Kidney epithelial cell (primary cell): ENCODE data around the gene SLC12A5. TPM values are rescaled to one million over a fixed set of nuclear protein-coding genes. Genes with fewer than 3 reads are reported as not detected.
"Not testable (repeated sequence)": the region's sequence is repeated elsewhere in the genome, so short reads cannot be mapped to it uniquely, and the experiment has no call there.

Source experiments
- DNase-seq: peaks from one replicate; pipeline ENCODE4 v3.0.0-alpha.2; 2010; ENCODE audit warnings: low read depth
- H3K27me3 ChIP-seq: 2 replicates; pipeline ENCODE4 v1.6.0; 2011; ENCODE audit warnings: low read length; ENCODE audit not compliant: control insufficient read depth, insufficient read depth
- H3K36me3 ChIP-seq: 2 replicates; pipeline ENCODE4 v1.5.1; 2011; ENCODE audit warnings: low read length; ENCODE audit not compliant: control insufficient read depth, insufficient read depth
- H3K4me3 ChIP-seq: 2 replicates; pipeline ENCODE4 v1.5.1; 2011; ENCODE audit warnings: low read depth, mild to moderate bottlenecking, control low read depth, low read length
- total RNA-seq: library from RNA; depleted of rRNA; stranded (reverse); fragments of >200 nt; gene quantifications from 2 replicates; pipeline ENCODE4 v1.2.3, GENCODE V29; 2015
- TF ChIP-seq, protein P1 (sequence below): IDR thresholded peaks from 2 replicates; pipeline ENCODE4 v1.5.1; 2011; ENCODE audit warnings: mild to moderate bottlenecking, moderate library complexity, low read length, control low read depth, inconsistent platforms; ENCODE audit not compliant: insufficient read depth, poor library complexity, severe bottlenecking

SLC12A5 gene
- total RNA-seq, 1 donor from 2014 or later, result not detected

DNA sequence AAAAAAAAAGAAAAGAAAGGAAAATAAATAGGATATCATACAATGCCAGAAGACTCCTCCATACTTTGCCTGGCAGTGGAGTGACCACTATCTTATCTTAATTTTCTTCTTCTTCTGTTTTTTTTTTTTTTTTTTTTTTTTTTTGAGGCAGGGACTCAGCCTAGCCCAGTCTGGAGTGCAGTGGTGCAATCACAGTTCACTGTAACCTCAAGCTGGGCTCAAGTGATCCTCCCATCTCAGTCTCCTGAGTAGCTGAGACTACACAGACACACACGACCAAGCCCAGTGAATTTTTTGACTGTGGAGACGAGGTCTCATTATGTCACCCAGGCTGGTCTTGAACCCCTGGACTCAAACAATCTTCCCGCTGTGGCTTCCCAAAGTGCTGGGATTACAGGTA, 37.4 kb upstream of the SLC12A5 start:
- no peak overlapping the region for H3K4me3 ChIP-seq
- TF ChIP-seq, protein P1, sequence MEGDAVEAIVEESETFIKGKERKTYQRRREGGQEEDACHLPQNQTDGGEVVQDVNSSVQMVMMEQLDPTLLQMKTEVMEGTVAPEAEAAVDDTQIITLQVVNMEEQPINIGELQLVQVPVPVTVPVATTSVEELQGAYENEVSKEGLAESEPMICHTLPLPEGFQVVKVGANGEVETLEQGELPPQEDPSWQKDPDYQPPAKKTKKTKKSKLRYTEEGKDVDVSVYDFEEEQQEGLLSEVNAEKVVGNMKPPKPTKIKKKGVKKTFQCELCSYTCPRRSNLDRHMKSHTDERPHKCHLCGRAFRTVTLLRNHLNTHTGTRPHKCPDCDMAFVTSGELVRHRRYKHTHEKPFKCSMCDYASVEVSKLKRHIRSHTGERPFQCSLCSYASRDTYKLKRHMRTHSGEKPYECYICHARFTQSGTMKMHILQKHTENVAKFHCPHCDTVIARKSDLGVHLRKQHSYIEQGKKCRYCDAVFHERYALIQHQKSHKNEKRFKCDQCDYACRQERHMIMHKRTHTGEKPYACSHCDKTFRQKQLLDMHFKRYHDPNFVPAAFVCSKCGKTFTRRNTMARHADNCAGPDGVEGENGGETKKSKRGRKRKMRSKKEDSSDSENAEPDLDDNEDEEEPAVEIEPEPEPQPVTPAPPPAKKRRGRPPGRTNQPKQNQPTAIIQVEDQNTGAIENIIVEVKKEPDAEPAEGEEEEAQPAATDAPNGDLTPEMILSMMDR, result no peak
- DNase-seq, result no peak
- H3K36me3 ChIP-seq, result no peaks in the 10 kb centered on the region
- no peaks in the 10 kb centered on the region for H3K27me3 ChIP-seq

DNA sequence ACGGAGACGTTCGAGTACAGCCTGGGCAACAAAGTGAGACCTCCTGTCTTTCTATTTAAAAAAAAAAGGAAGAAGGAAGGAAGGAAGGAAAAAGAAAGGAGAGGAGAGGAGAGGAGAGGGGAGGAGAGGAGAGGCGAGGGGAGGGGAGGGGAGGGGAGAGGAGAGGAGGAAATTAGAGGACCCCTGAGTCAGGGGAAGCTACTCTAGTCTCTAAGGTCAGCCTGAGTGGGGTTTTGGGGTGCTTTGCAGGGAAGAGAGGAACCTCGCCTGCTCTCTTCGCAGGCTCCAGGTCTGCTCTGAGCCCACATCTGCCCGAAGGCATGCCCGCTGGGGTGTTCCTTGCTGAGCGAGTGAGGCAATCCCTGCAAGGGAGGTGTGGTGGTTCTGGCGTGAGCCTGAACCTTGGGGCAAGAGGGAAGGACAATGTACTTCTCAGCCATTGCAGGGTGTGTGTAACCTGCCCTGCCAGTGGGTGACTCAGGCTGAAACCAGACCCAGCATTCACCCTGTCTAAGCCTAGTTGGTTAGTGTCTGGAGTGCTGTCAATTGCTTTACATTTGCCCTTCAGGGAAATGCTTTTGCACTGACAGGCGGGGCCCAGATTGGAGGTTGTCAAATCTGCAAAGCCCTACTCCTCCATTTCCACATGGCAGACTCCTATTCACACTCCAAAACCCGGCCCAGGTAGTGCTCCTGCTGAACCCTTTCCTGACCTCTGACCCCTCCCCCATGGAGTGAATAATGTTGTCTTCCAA, 35.6 kb upstream of the SLC12A5 start:
- H3K4me3 ChIP-seq, result no peak overlapping the region
- H3K27me3 ChIP-seq, result peaks cover 2% of the 10 kb centered on the region
- no peaks in the 10 kb centered on the region for H3K36me3 ChIP-seq
- DNase-seq, result peak; percentile 65
- TF ChIP-seq, protein P1, result no peak

- DNase-seq, result no peak
- Histone ChIP-seq H3K36me3 (no peaks in the 10 kb centered on the region), H3K27me3 (peaks cover 2% of the 10 kb centered on the region), H3K4me3 (no peak overlapping the region)
- TF ChIP-seq, protein P1, result no peak
Observed at GRCh38 chr20:45994761-45995493, 34.1 kb upstream of the SLC12A5 start.

- H3K36me3 ChIP-seq, DNase-seq, H3K4me3 ChIP-seq, H3K27me3 ChIP-seq: not testable (repeated sequence)
Observed at GRCh38 chr20:45995495-45996097, 33.4 kb upstream of the SLC12A5 start.

- no peak overlapping the region for H3K4me3 ChIP-seq
- TF ChIP-seq, protein P1, result no peak
- DNase-seq, result no peak
- H3K27me3 ChIP-seq, result peaks cover 5% of the 10 kb centered on the region
- no peaks in the 10 kb centered on the region for H3K36me3 ChIP-seq
Observed at GRCh38 chr20:45997187-45997586, 31.8 kb upstream of the SLC12A5 start.

- TF ChIP-seq, protein P1, result no peak
- no peak for DNase-seq
- no peaks in the 10 kb centered on the region for H3K36me3 ChIP-seq
- peaks cover 5% of the 10 kb centered on the region for H3K27me3 ChIP-seq
- H3K4me3 ChIP-seq, result no peak overlapping the region
Observed at GRCh38 chr20:45998337-45998736, 30.7 kb upstream of the SLC12A5 start.
